Measurements from ENCODE around the gene B3GALT5. TPM values are rescaled to one million over a fixed set of nuclear protein-coding genes. Genes with fewer than 3 reads are reported as not detected.

B3GALT5 gene
- total and polyA plus RNA-seq, 2 of the 4 experiments (the other 2 are of a cell fraction), result 0.05 to 0.18 TPM

- H3K56ac ChIP-seq (ENCODE audit: extremely low read depth, insufficient read depth, low read length), result no peak overlapping the region
- H3K4me2 ChIP-seq (ENCODE audit: low read depth, low read length), result no peak overlapping the region
- no peak overlapping the region for H2AK5ac ChIP-seq (ENCODE audit: low read depth, low read length)
- no peak overlapping the region for H3K9ac ChIP-seq (ENCODE audit: low read depth, low read length)
- no peaks in the 10 kb centered on the region for H3K4me1 ChIP-seq (ENCODE audit: control insufficient read depth, insufficient read depth, low read length)
- ChIA-PET CTCF (no interaction called here), POLR2A (ENCODE audit: unreplicated experiment) (no interaction called here)
- H3K9me1 ChIP-seq (ENCODE audit: insufficient read depth, low read length), result no peaks in the 10 kb centered on the region
- no peak overlapping the region for H3K4me3 ChIP-seq (ENCODE audit: insufficient read depth, low read depth, low read length)
- H3K27ac ChIP-seq (ENCODE audit: insufficient read depth, low read length), result no peak overlapping the region
- H3K79me1 ChIP-seq (ENCODE audit: low read depth in 1 of 2, low read length in 2 of 2), result no peaks in the 10 kb centered on the region
- H2AK9ac ChIP-seq (replicated peaks; ENCODE audit: low read depth, low read length, poor library complexity), result no peak overlapping the region
- H4K5ac ChIP-seq (ENCODE audit: low read depth, low read length), result no peak overlapping the region
- no peak overlapping the region for H2BK20ac ChIP-seq (ENCODE audit: low read depth, low read length)
- no peak overlapping the region for H3K4ac ChIP-seq (ENCODE audit: low read depth, low read length)
- TF ChIP-seq CTCF (conservative IDR thresholded peaks at IDR 0.05; ENCODE audit: low read depth, low read length) (no peak), USF2 (IDR thresholded peaks at IDR 0.05; ENCODE audit: low read depth, low read length) (no peak), BHLHE40 (IDR thresholded peaks at IDR 0.05; ENCODE audit: low read depth, low read length) (no peak), CEBPB (IDR thresholded peaks at IDR 0.05; ENCODE audit: low read depth, low read length) (no peak), RAD21 (IDR thresholded peaks at IDR 0.05; ENCODE audit: low read length) (no peak), CHD1 (IDR thresholded peaks at IDR 0.05; ENCODE audit: low read depth, low read length) (no peak), NFE2L2 (IDR thresholded peaks at IDR 0.05; ENCODE audit: low read depth, low read length) (no peak), MXI1 (IDR thresholded peaks at IDR 0.05; ENCODE audit: borderline replicate concordance, low read depth, low read length) (no peak), RFX5 (IDR thresholded peaks at IDR 0.05; ENCODE audit: low read depth, low read length) (no peak), MAFK (IDR thresholded peaks at IDR 0.05; ENCODE audit: low read depth, low read length) (no peak), FOS (IDR thresholded peaks at IDR 0.05; ENCODE audit: low read depth, low read length) (no peak)
- TF ChIP-seq, protein P1, sequence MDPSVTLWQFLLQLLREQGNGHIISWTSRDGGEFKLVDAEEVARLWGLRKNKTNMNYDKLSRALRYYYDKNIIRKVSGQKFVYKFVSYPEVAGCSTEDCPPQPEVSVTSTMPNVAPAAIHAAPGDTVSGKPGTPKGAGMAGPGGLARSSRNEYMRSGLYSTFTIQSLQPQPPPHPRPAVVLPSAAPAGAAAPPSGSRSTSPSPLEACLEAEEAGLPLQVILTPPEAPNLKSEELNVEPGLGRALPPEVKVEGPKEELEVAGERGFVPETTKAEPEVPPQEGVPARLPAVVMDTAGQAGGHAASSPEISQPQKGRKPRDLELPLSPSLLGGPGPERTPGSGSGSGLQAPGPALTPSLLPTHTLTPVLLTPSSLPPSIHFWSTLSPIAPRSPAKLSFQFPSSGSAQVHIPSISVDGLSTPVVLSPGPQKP (IDR thresholded peaks at IDR 0.05; ENCODE audit: borderline replicate concordance, low read depth, low read length), result no peak
- H2BK15ac ChIP-seq (ENCODE audit: low read depth, low read length), result no peak overlapping the region
- ATAC-seq (ENCODE audit: low read depth) (no peak), DNase-seq (no peak)
- H3K9me3 ChIP-seq (ENCODE audit: control insufficient read depth, insufficient read depth, low read length), result no peaks in the 10 kb centered on the region
- H3K36me3 ChIP-seq (ENCODE audit: control insufficient read depth, insufficient read depth, low read length), result no peaks in the 10 kb centered on the region
- H4K8ac ChIP-seq (ENCODE audit: low read depth in 2 of 2, low read length in 2 of 2), result no peak overlapping the region
- no peaks in the 10 kb centered on the region for H4K20me1 ChIP-seq (ENCODE audit: insufficient read depth, low read length)
- H3K18ac ChIP-seq (ENCODE audit: low read depth, low read length), result no peak overlapping the region
- WGBS, 2 experiments (ENCODE audit: extremely low coverage in 2 of 2, insufficient read length in 1 of 2), result no CpG with 5 or more reads among the region's 4 CpGs
- no peak overlapping the region for H2BK120ac ChIP-seq (ENCODE audit: low read depth, low read length)
- H2AFZ ChIP-seq (replicated peaks; ENCODE audit: low read length, poor library complexity), result no peak overlapping the region
- no TSS peak for BruUV-seq (replicated peaks)
- H2BK5ac ChIP-seq (ENCODE audit: low read depth, low read length, poor library complexity, severe bottlenecking), result no peak overlapping the region
- in situ Hi-C loops (cut with MboI; ENCODE audit: low sequenced_read_pairs), result no loop called here
- H3K14ac ChIP-seq (replicated peaks; ENCODE audit: low read depth, low read length), result no peak overlapping the region
- intact Hi-C loops (cut with micrococcal nuclease), result no loop called here
- no peak overlapping the region for H4K91ac ChIP-seq (ENCODE audit: insufficient read depth, low read depth, low read length)
- no peaks in the 10 kb centered on the region for H3K27me3 ChIP-seq (ENCODE audit: control insufficient read depth, insufficient read depth, low read length)
- no peak overlapping the region for H3K23ac ChIP-seq (ENCODE audit: low read depth, low read length)
- dilution Hi-C loops (cut with HindIII; ENCODE audit: low sequenced_read_pairs, unreplicated experiment), result no loop called here
Observed at GRCh38 chr21:39690454-39690853, 77.7 kb downstream of the B3GALT5 start.
